Measurements from ENCODE around the gene BLM.

BLM gene

GRCh38 chr15:90799639-90800170, 82.6 kb downstream of the BLM start:
- TF ChIP-seq, protein P1, sequence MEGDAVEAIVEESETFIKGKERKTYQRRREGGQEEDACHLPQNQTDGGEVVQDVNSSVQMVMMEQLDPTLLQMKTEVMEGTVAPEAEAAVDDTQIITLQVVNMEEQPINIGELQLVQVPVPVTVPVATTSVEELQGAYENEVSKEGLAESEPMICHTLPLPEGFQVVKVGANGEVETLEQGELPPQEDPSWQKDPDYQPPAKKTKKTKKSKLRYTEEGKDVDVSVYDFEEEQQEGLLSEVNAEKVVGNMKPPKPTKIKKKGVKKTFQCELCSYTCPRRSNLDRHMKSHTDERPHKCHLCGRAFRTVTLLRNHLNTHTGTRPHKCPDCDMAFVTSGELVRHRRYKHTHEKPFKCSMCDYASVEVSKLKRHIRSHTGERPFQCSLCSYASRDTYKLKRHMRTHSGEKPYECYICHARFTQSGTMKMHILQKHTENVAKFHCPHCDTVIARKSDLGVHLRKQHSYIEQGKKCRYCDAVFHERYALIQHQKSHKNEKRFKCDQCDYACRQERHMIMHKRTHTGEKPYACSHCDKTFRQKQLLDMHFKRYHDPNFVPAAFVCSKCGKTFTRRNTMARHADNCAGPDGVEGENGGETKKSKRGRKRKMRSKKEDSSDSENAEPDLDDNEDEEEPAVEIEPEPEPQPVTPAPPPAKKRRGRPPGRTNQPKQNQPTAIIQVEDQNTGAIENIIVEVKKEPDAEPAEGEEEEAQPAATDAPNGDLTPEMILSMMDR (IDR thresholded peaks at IDR 0.05; ENCODE audit: low read depth, low read length, missing control alignments) = no peak
- no peak for DNase-seq (ENCODE audit: low read depth)
- H3K4me3 ChIP-seq (ENCODE audit: low read depth, low read length) = no peak overlapping the region

- TF ChIP-seq, protein P1 (IDR thresholded peaks at IDR 0.05; ENCODE audit: low read depth, low read length, missing control alignments) = no peak
- no peak overlapping the region for H3K4me3 ChIP-seq (ENCODE audit: low read depth, low read length)
- no peak for DNase-seq (ENCODE audit: low read depth)
Observed at GRCh38 chr15:90801803-90802202, 84.7 kb downstream of the BLM start.

DNA sequence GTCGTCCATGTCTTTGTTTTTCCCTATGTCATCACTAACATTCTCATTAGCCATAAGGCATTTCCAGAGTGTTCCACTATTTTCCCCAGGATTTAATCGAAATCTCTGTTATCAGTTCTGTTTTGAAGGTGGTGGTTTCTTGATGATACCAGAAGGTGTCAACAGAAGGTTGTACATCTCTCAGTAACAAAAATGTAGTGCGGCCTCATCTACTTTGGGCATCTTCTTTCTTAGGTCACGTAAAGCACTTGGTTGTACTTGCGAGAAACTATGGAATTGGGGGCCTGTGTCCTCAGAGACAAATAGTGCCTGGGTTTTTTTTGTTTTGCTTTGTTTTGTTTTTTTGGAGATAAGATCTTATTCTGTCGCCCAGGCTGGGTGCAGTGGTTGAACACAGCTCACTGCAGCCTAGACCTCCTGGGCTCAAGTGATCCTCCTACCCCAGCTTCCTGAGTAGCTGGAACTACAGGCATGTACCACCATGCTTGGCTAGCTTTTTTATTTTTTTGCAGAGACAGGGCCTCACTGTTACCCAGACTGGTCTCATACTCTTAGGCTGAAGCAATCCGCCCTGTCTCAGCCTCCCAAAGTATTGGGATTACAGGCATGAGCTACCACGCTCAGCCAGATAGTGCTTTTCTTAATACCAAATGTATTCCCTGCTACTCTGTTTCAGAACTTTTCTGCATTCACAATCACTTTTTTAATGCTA, 90.1 kb downstream of the BLM start:
- no peak overlapping the region for H3K4me3 ChIP-seq (ENCODE audit: low read depth, low read length)
- no peak for DNase-seq (ENCODE audit: low read depth)
- TF ChIP-seq, protein P1 (IDR thresholded peaks at IDR 0.05; ENCODE audit: low read depth, low read length, missing control alignments) = no peak

- H3K4me3 ChIP-seq (ENCODE audit: low read depth, low read length) = no peak overlapping the region
- DNase-seq (ENCODE audit: low read depth) = no peak
- TF ChIP-seq, protein P1 (IDR thresholded peaks at IDR 0.05; ENCODE audit: low read depth, low read length, missing control alignments) = no peak
Observed at GRCh38 chr15:90807786-90808086, 90.6 kb downstream of the BLM start.

GRCh38 chr15:90808517-90809235, 91.5 kb downstream of the BLM start:
- TF ChIP-seq, protein P1 (IDR thresholded peaks at IDR 0.05; ENCODE audit: low read depth, low read length, missing control alignments) = no peak
- no peak for DNase-seq (ENCODE audit: low read depth)

DNA sequence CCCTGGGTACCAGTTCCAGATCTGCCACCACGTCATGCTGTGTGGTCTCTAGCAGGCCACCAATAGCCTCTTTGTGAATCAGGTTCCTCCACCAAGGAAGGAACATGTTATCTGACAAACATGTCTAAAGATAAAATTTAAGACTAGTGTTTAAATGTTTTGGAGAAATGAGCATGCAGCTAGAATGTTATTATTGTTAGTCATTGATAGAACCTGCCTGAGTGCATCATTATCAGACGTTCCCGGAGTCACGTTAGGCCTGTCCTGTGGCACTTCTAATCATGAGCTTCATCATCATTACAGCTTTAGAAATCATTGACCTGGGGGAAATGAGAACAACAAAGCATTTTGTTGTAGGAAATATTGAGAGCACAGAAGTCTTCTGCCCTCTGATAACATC, 92.4 kb downstream of the BLM start:
- TF ChIP-seq, protein P1 (IDR thresholded peaks at IDR 0.05; ENCODE audit: low read depth, low read length, missing control alignments) = no peak
- H3K4me3 ChIP-seq (ENCODE audit: low read depth, low read length) = no peak overlapping the region
- DNase-seq (ENCODE audit: low read depth) = no peak

More at GRCh38 chr15:90808517-90809235, 91.5 kb downstream of the BLM start:
- H3K4me3 ChIP-seq (ENCODE audit: low read depth, low read length) = no peak overlapping the region
